Measurements from ENCODE around the gene PLEKHM3.
"Not testable (repeated sequence)": the region's sequence is repeated elsewhere in the genome, so short reads cannot be mapped to it uniquely, and the experiment has no call there.

Gene PLEKHM3

DNA sequence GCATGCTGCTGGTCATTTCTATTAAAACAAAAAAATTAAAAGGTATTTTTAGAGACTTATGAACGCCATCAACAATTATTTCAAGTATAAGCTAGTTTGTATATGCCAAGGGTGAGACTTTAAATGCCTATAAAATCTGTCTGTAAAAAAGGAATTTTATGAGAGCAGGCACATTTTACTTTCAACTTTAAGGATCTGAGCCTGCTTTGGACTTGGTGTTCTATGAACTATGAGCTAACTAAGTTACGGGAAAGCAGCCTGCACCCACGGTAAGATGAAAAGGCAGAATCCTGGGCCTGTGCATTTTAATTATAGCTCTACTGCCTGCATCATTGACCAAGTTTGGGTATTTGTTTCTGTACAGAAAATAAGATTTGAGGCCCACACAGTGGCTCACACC is 95.4 kb downstream of the PLEKHM3 start:
- in situ Hi-C loops (cut with MboI; ENCODE audit: low sequenced_read_pairs) = no loop called here

DNA sequence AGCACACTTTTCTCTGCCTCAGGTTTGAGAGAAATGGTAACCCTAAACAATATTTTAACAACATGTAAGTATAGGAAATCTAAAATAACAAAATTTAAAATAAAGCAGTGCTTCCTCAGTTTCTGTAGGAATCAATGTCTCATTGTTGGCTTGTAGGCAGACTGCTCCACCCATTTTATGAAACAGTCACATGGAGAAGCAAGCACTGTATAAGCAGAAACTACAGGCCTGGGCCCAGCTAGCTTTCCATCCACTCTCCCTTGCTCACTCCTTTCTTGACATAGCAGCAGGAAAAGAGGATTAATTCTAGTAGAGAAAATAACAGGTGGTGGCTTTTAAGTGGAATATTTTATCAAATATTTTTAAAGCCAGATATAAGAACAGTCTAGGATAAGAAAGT is 97.2 kb downstream of the PLEKHM3 start:
- in situ Hi-C loops (cut with MboI; ENCODE audit: low sequenced_read_pairs) = no loop called here

DNA sequence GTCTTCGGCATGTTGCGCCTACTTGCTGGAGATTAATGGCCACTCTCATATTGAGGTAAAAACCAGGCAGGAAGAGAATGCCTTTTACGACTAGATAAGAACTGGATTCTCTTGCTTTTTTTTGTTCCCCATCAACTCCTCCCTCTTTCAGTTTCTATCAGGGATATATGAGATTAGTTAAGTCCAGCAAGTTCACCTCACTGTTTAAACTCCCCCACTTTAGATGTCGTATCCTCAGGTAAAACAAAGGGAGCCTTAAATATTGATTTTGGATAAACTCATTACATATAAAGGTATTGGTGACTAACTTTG is 98.4 kb downstream of the PLEKHM3 start:
- in situ Hi-C loops (cut with MboI; ENCODE audit: low sequenced_read_pairs) = no loop called here

DNA sequence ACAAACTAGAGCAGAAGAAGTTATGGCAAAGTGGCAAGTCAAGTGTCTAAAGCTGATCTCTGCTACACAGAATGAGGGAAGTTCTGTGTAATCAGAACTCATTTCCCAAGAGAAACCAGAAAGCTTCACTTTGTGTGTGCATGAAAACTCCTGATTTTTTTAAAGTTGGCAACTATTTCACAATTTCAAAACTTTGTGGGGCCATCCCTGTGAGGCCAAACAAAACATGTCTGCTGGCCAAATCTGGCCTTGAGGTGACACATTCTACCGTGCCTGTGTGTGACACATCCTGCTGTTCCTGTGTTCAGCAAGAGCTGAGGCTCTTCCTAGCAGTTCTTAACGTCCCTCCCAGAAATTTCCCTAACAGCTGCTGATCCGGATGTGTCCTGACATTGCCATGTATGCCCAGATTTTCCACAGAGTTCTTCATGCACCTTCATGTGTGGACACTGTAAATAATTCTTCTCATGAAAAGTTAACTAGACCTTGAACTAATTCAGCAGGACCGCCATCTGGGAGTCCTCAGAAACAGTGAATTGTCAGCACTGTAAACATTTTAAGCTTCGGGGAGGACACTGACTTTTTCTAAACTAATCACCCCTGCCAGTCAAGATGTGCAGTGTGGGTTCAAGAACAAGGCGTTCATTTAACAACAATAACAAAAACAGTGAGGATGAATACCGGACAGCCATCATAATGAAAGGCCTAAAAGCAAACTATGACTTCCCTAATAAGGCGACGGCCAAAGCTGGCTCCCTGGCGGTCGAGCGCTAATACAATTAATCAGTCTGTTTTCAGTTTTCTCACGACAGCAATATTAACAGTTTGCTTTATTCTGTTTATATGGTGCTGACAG is 99.0 kb downstream of the PLEKHM3 start:
- in situ Hi-C loops (cut with MboI; ENCODE audit: low sequenced_read_pairs) = no loop called here

DNA sequence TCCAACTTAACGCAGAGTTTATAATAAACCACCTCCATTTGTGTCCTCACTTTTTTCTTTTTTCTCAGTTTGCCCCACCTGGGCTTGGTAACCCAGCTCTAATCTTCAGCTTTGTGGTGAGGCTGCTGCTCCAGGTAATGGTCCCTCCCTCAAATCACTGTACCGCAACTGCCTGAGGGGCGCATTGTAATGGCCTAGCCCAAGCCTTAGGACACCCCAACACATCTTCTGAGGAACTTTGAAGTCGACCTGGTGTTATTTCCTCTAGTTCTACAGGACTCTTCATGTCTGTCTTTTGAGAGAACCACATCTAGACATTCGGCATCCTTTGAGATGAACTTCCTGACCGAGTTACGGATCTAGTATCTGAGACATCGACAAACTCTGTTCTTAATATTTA is 99.7 kb downstream of the PLEKHM3 start:
- in situ Hi-C loops (cut with MboI; ENCODE audit: low sequenced_read_pairs) = no loop called here

DNA sequence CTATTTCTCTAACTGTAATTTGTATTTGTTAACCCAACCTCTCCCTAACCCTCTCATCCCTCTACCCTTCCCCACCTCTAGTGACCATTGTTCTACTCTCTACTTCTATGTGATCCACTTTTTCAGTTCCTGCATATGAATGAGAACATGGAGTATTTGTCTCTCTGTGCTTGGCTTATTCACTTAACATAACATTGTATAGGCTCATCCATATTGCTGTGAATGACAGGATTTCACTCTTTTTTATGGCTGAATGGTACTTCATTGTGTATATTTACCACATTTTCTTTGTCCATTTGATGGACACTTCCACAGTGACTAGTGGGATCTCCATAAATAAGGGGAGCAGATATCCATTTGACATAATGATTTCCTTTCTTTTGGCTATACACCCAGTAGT is 103.7 kb downstream of the PLEKHM3 start:
- in situ Hi-C loops (cut with MboI; ENCODE audit: low sequenced_read_pairs) = no loop called here

DNA sequence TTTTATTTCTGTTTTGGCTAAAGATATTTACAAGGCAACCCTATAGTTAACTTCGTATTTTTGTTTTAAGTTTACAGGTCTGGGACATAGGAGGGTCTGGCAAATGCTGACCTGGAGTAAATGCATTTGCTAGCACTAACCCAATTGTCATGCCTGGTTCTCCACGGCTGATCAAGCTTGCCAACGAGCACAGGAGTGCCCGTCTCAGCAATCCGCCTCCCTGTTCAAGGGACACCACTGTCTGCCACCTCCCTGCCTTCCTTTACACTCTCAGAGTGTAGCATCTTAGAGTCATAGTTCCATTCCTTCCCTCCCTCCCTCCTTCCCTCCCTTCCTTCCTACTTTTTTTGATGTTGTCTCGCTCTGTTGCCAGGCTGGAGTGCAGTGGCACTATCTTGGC is 104.6 kb downstream of the PLEKHM3 start:
- in situ Hi-C loops (cut with MboI; ENCODE audit: low sequenced_read_pairs) = no loop called here

DNA sequence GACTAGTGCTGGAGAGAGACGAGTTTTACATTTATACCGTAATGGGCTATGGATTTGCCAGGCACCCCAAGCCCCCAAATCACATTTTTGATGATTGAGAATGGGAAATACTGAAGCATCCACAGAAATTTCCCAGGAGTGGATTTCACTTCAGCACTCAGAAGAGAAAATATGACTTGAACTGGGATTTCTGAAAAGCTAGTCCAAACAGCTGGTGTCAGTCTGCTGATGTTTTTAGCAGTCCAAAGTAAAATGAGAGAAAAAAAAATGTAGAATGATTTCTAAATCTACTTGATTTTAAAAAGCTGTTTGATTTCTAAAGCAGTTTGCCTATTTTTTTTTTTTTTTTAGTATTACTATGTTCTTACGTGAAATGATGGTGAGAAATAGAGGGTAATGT is 105.0 kb downstream of the PLEKHM3 start:
- in situ Hi-C loops (cut with MboI; ENCODE audit: low sequenced_read_pairs) = no loop called here

DNA sequence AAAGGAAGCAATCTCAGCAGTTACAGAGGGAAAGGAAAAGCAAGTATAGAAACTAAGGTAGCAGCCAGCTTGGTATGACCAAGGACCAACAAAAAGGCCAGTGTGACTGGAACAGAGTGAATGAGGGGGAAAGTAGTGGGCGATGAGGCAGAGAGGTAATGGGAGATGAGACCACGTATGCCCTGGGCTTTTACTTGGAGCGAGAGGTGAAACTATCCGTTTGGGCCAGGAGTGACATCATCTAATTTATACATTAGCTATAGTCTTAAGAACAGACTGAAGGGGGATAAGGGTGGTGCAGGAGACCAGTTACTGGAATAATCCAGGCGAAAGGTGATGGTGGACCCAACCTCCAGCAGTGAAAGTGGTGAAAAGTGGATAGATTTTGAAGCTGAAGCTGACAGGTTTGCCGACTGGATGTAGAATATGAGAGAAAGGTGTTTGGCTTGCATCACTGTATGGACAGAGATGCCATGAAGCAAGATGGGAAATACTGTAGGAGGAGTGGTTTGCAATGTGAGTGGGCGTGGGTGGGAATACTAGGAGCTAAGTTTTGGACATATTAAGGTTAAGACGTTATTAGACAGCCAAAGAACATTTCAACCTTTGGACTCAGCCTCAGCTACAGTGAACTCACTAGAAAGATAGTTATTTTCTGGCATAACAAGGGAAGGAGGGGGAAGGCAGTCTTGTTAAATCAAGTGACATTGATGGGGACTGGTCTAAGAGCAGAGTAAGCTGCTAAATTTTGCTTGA is 106.0 kb downstream of the PLEKHM3 start:
- in situ Hi-C loops (cut with MboI; ENCODE audit: low sequenced_read_pairs) = no loop called here

DNA sequence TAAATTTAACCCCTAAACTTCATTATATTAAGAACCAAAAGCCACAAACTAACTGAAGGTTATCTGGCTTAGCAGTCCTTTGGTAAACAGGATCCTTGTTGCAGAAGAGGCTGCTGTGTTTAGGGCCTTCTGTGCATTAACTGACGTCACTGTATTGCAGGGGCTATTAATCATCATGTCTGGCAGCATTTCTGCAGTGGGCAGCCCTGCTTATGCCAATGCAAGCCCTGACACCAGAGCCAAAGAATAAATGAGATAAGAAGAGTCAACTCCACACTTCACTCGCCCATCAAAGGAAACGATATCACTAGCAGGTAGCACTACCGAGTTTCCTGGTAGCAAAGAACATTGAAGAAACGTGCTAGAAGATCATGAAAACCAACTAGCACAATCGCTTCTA is 110.6 kb downstream of the PLEKHM3 start:
- in situ Hi-C loops (cut with MboI; ENCODE audit: low sequenced_read_pairs) = no loop called here

DNA sequence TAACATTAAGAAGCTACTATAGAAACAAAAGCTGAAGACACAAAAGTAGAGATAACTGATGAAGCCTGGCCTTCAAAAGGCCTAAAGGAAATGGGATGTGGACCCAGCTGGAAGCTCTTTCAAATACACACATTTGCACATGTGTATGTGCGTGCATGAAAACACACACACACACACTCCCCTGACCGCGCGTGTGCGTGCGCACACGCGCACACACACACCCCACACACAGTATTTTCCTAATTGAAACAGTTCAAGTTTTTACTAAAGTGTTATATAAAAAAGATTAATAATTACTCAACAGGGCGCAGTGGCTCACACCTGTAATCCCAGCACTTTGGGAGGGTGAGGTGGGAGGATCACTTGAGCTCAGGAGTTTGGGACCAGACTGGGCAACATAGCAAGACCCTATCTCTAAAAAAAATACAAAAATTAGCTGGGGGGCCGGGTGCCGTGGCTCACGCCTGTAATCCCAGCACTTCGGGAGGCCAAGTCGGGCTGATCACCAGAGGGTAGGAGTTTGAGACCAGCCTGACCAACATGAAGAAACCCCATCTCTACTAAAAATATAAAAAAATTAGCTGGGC is 111.5 kb downstream of the PLEKHM3 start:
- in situ Hi-C loops (cut with MboI; ENCODE audit: low sequenced_read_pairs) = no loop called here

DNA sequence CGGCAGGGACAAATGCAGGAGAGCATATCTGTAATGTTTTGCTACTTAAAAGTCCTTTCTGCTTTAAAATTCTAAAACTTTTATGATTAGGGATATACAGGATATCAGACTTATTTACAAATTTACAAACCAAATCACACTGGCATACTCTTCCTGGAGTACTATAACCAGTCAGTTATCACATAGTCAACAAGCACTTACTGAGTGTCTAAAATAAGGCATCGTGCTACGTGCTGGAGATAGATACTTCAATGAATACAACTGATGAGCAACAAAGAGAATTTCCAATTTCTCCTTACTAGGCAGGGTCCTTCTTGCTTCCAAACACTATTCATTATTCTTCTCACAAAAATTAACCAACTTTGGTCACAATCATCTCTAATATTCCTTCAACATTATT is 113.5 kb downstream of the PLEKHM3 start:
- in situ Hi-C loops (cut with MboI; ENCODE audit: low sequenced_read_pairs) = no loop called here

DNA sequence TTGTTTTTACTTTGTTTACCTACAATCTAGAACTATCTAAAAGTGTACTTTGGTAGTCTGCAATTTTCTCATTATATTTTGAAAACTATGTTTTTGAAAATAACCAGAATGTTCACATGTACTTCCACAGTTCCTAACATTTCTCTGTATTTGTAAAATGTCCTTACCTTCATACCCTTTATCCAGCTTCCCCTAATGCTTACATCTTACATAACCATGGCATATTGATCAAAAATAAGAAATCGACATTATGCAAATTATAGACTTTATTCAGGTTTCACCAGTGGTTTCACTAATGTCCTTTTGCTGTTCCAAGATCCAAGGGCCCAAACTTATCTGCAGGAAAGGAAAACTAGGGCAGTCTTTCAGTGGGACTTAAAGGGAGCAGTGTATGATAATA is 114.1 kb downstream of the PLEKHM3 start:
- in situ Hi-C loops (cut with MboI; ENCODE audit: low sequenced_read_pairs) = no loop called here

DNA sequence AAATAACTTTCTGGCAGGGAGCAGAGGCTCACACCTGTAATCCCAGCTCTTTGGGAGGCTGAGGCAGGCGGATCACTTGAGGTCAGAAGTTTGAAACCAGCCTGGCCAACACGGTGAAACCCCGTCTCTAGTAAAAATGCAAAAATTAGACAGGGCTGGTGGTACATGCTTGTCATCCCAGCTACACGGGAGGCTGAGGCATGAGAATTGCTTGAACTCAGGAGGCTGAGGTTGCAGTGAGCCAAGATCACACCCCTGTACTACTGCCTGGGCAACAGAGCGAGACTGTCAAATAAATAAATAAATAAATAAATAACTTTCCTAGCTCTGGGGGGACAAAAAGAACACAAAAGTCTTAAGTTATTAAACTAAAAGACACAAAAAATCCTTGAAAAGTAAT is 118.8 kb downstream of the PLEKHM3 start:
- in situ Hi-C loops (cut with MboI; ENCODE audit: low sequenced_read_pairs) = not testable (repeated sequence)

DNA sequence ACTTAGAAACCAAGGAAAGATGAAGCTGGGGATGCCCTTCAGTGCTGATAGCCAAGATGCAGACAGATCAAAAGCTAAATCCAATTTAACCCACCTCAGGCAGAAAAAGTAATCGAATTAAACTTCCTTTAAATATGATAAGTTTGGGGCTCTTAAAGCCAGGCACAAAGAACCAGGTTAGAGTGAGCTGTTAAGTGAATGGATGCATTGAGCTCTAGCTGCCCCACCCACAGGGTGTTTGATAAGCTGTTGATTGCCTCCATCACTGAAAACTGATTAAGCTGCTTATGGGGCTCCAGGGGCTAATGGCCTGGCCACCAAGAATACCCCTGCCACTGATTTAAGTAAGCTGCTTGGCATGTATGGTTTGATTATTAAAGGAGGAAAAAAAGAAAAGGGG is 119.8 kb downstream of the PLEKHM3 start:
- in situ Hi-C loops (cut with MboI; ENCODE audit: low sequenced_read_pairs) = no loop called here

DNA sequence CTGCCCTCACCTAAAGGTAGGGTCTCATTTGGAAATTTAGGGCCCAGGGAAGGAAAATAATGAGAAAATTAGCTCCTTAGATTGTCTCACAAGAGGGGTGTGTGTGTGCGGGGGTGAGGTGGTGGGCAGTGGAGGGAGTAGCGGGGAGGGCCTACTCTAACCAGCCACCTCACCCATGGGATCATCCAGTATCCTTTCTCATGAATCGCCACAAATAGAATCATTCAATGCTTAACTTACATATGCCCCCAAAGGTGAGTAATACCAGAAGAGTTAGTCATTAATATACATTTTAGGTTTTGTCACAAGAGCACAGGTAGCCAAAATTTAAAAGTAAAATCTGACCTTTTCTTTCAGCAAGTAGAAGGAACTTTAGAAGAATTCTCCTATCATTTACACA is 122.1 kb downstream of the PLEKHM3 start:
- in situ Hi-C loops (cut with MboI; ENCODE audit: low sequenced_read_pairs) = no loop called here

DNA sequence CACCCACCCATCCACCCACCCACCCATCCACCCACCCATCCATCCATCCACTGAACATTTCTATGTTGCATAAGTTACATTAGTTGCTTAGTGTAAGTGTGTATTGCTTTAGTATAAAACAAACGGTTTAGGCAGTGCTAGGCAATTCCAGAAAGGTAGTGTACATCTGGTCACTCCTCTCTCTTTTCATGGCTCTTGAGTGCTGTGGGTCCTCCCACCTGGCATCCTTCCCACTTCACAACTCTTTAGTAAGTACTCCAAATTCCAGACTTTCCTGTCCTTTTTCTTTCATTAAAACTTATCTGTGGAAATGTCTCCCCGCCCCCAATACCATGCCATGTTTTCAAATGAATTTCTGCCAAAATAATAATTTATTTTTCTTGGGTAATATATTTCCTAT is 122.5 kb downstream of the PLEKHM3 start:
- in situ Hi-C loops (cut with MboI; ENCODE audit: low sequenced_read_pairs) = no loop called here

DNA sequence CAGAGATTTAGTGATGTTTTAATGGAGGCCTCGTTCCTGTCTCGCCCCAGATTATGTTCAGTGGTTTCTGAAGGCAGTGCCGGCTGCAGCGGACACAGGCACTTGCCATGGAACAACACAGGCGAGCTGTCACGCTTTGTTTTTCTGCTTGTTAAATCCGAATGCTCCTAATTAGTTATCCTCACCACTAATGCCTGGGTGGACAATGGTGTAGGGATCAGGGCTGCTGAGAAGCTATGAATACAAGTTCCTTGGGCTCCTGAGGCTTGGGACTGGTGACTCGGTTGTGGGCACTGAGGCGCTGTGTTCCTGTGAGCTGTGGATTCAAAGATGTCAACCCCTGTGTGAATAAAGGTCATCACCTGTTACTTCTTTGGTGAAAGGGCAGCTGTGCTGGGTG is 123.5 kb downstream of the PLEKHM3 start:
- in situ Hi-C loops (cut with MboI; ENCODE audit: low sequenced_read_pairs) = no loop called here

DNA sequence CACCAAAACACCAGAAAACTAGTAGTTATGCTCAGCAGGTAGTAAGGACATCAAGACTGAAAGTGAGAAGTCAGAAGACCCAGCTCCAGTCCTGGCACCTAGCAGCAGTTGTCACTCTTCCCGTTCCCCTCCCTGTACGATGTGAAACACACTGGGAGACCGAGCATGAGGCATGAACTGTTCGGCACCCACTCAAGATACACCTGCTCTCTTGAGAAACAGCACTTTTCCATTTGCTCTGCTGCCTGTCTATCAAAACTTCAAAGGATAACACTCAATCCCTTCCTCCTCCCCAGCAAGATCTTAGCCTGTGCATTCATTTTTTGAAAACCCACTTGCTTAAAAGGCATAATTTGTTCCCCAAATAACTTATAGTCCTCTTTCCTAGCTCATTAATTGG is 123.9 kb downstream of the PLEKHM3 start:
- in situ Hi-C loops (cut with MboI; ENCODE audit: low sequenced_read_pairs) = no loop called here

DNA sequence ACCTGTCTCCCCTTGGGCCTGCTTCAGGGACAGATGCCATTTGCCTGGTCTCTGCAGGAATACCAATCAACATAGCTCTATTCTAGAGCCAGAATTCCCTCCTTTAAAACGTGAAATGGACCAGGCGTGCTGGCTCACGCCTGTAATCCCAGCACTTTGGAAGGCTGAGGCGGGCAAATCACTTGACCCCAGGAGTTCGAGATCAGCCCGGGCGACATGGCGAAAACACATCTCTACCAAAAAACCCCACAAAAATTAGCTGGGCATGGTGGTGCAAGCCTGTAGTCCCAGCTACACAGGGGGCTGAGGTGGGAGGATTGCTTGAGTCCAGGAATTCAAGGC is 127.0 kb downstream of the PLEKHM3 start:
- in situ Hi-C loops (cut with MboI; ENCODE audit: low sequenced_read_pairs) = no loop called here

DNA sequence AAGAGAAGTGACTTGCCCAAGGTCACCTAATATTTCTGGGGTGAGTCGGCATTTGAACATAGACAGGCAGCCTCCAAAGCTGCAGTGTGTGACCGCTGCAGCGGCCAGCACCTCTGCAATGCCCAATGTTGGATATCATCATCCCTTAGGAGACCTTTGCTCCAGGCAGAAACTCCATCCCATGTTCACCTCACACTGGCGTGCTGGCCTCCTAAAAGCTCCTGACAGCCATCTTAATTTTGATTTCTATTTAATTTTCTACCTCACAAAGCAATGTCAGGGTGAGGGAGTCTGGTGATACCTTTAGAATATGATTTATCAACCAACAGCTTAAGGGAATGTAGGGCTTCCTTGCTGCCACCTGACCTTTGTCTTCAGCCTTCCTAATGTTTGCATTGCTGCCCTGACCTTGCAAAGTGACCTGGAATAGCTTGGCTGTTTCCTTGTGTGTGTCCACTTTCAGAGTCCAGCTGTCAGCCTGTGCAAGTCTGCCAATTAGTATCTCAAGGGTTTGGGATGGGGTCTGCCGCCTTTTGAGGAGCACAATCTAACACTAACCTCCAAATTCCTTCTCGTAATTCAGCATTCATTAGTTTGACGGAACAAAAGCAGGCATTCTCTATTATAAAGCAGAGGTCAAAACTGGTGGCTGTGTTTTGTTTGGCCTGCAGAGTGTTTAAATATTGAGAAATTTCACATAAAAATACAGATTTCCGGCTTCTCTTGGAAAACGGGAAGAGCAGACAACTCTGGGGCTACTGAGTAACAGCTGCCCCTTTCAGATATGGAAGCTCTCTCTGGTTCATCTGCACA is 127.6 kb downstream of the PLEKHM3 start:
- in situ Hi-C loops (cut with MboI; ENCODE audit: low sequenced_read_pairs) = no loop called here
